T-cell (primary cell): ENCODE data around the gene C19orf85. TPM values are rescaled to one million over a fixed set of nuclear protein-coding genes. Genes with fewer than 3 reads are reported as not detected.
A peak's percentile ranks its signal among the peaks of the same experiment; 100 is the strongest.

ENCODE experiments used
- ATAC-seq, 4 experiments: fragments of 200-7000 bp in 3 of 4; fragments of 150-1000 bp in 1 of 4; cut with Tn5 transposase; replicated peaks in 1 of 4; 1 replicate in 3 of 4; 2 replicates in 1 of 4; pipeline ENCODE4 v1.10.0; 2021; ENCODE audit warnings: moderate library complexity in 3 of 4, mild to moderate bottlenecking in 2 of 4, moderate number of reproducible peaks in 1 of 4
- CTCF ChIA-PET, 2 donors: fragments of 300-600 bp; sonication (Branson Sonifier 250); formaldehyde crosslinking; loops; one replicate each; lab custom pipeline; 2022; ENCODE audit warnings: antibody characterized with exemption in 2 of 2; lab: Charles Lee
- POLR2A ChIA-PET, 2 donors: fragments of 300-600 bp; sonication (Branson Sonifier 250); formaldehyde crosslinking; loops; one replicate each; lab custom pipeline; 2022; ENCODE audit warnings: antibody characterized with exemption in 2 of 2; lab: Charles Lee
- DNase-seq, 35 experiments: peaks; one replicate each; pipeline versions ENCODE4 v3.0.0 to v3.0.0-alpha.2; 2013 to 2023
- H3K27ac ChIP-seq: one replicate; pipeline ENCODE4 v1.5.1; 2013; ENCODE audit warnings: low read length
- H3K27me3 ChIP-seq, 2 experiments: replicated peaks in 1 of 2; 1 replicate in 1 of 2; 2 replicates in 1 of 2; pipeline versions ENCODE4 v1.6.1 to v1.7.0; 2013; ENCODE audit warnings: low read length in 1 of 2, mixed read lengths in 1 of 2; ENCODE audit not compliant: control insufficient read depth in 2 of 2, insufficient read depth in 2 of 2; ENCODE audit errors: extremely low read depth in 1 of 2
- H3K36me3 ChIP-seq, 2 donors: 1 replicate in 1 of 2; 2 replicates in 1 of 2; pipeline versions ENCODE4 v1.6.1 to v1.7.0; 2013; ENCODE audit warnings: low read length in 1 of 2; ENCODE audit not compliant: control insufficient read depth in 2 of 2, insufficient read depth in 1 of 2; ENCODE audit errors: extremely low read depth in 1 of 2
- H3K4me1 ChIP-seq, 2 experiments: 1 replicate in 1 of 2; 2 replicates in 1 of 2; pipeline versions ENCODE4 v1.6.1 to v1.7.0; 2013; ENCODE audit warnings: low read length in 2 of 2, mixed read lengths in 1 of 2; ENCODE audit not compliant: insufficient read depth in 2 of 2, control insufficient read depth in 1 of 2; ENCODE audit errors: extremely low read depth in 1 of 2
- H3K4me3 ChIP-seq, 2 donors: 1 replicate in 1 of 2; 2 replicates in 1 of 2; pipeline versions ENCODE4 v1.5.1 to v1.7.0; 2013; ENCODE audit warnings: mild to moderate bottlenecking in 2 of 2, low read length in 1 of 2, moderate library complexity in 1 of 2; ENCODE audit not compliant: control insufficient read depth in 1 of 2; ENCODE audit errors: extremely low read depth in 1 of 2
- H3K9me3 ChIP-seq: 2 replicates; pipeline ENCODE4 v1.7.0; 2013
- H3K27ac Mint-ChIP-seq, 2 donors: one replicate each; pipeline ENCODE4 v1.8.0; 2020 to 2021; ENCODE audit warnings: mild to moderate bottlenecking in 2 of 2, mixed read lengths in 2 of 2
- H3K27me3 Mint-ChIP-seq, 2 donors: one replicate each; pipeline ENCODE4 v1.8.0; 2021 to 2022; ENCODE audit warnings: mixed read lengths in 2 of 2
- H3K36me3 Mint-ChIP-seq: one replicate; pipeline ENCODE4 v1.8.0; 2021; ENCODE audit warnings: mixed read lengths
- H3K4me1 Mint-ChIP-seq, 3 donors: one replicate each; pipeline ENCODE4 v1.8.0; 2020 to 2022; ENCODE audit warnings: mixed read lengths in 3 of 3, mild to moderate bottlenecking in 1 of 3
- H3K4me3 Mint-ChIP-seq, 3 donors: one replicate each; pipeline ENCODE4 v1.8.0; 2020 to 2022; ENCODE audit warnings: mild to moderate bottlenecking in 3 of 3, mixed read lengths in 3 of 3, moderate library complexity in 3 of 3
- H3K9me3 Mint-ChIP-seq, 3 donors: one replicate each; pipeline ENCODE4 v1.8.0; 2020 to 2022; ENCODE audit warnings: mixed read lengths in 3 of 3
- WGBS: methylation state at CpG from one replicate; pipeline ENCODE4 v1.1.5; 2013; ENCODE audit warnings: missing lambda C conversion rate; ENCODE audit not compliant: insufficient coverage; 5-methylcytosine and 5-hydroxymethylcytosine counted together
- total RNA-seq, 35 experiments: library from RNA in 6 of 35; stranded (reverse) in 6 of 35; fragments of 120-200 nt in 1 of 35; gene quantifications; one replicate each; pipeline versions ENCODE4 v1.2.1 to v1.2.4 and lab custom pipeline; 2013 to 2026

The C19orf85 gene
- total RNA-seq, 5 donors from 2014 or later (not counting 1 experiment from before 2014, with no cell fraction given): not detected

DNA sequence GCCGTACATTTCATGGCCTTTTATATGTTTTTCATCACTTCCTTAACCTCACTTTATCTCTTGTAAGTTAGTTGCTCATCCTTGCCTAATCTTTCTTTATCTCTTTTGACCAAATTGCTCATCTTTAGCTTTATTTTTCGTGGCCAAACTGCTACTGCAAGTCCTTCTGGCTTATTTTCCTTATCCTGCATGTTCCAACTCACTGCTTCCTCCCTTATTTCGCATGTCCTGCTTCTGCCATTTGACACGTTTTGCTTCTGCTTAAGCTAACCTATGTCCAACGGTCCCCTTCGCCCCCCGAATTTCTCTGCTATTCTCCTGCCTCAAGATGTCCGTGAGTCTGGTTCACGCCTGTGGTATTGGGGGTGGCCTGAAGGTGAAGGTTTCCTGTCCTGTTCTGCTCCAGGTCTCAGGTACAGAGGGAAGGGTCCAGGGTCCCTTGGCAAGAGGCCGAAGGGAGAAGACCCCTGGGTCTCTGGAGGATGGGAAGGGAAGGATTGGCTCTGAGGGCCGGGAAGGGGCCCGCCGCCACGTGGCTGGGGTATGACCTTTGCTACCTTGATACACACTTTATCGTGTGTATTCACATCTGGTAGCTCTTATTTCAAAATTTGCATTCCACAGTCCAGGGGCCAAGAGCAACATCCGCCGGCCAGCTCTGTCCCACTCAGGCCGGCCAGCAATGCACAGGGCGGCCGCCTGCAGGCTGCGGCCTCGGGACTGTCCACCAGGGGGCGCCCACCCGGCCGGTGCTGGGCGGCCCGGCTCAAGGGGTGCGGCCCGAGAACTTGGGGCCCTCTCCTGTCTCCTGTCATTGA is 2.9 kb upstream of the C19orf85 start:
- no peak overlapping the region for H3K4me3 Mint-ChIP-seq
- no peak overlapping the region for H3K27ac ChIP-seq

DNA sequence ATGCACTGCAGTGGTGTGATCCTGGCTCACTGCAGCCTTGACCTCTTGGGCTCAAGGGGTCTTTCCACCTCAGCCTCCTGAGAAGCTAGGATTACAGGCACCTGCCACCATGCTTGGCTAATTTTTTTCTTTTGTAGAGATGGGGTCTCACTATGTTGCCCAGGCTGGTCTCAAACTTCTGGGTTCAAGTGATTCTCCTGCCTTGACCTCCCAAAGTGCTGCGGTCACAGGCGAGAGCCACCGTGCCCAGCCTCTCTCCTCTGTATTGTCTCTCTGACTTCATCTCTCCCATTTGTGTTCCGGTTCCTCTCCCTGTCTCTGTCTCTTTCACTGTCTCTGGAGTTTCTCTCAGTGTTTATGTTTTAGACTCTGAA is 1.7 kb upstream of the C19orf85 start:
- ATAC-seq: no peak
- CTCF ChIA-PET: interaction anchor here (0.7 to 2.2 kb wide), 2 partner anchors 10 to 13 kb away, joined by 3 to 13 read pairs; partner anchors contain the start of gene ZNF628 (in 1 of the 2)
- Histone ChIP-seq H3K36me3 (no peaks in the 10 kb centered on the region), H3K27ac (no peak overlapping the region), H3K27me3 (peaks cover 0 to 8% of the 10 kb centered on the region in 2 experiments), H3K4me1 (peaks cover 0 to 14% of the 10 kb centered on the region in 2 experiments), H3K9me3 (no peaks in the 10 kb centered on the region), H3K4me3 (no peak overlapping the region)
- no peaks in the 10 kb centered on the region for H3K27me3 Mint-ChIP-seq
- no peaks in the 10 kb centered on the region for H3K9me3 Mint-ChIP-seq
- POLR2A ChIA-PET: interaction anchor here in 1 of 2 donors (0.6 kb wide), 1 partner anchor 883 kb away, joined by 14 read pairs; no protein-coding TSS in a partner anchor
- H3K4me3 Mint-ChIP-seq: no peak overlapping the region
- 96% methylated on average over 4 of the region's 4 CpGs for WGBS
- H3K36me3 Mint-ChIP-seq: no peaks in the 10 kb centered on the region
- H3K27ac Mint-ChIP-seq: no peak overlapping the region
- DNase-seq: no peak
- H3K4me1 Mint-ChIP-seq: peaks cover 11 to 18% (median 17%) of the 10 kb centered on the region in 3 donors

More for the DNA sequence above, 2.9 kb upstream of the C19orf85 start:
- H3K4me3 ChIP-seq: no peak overlapping the region
- ChIA-PET CTCF (interaction anchor here (0.5 to 2.2 kb wide), 10 partner anchors 8 to 431 kb away, joined by 3 to 21 read pairs (median 6); partner anchors contain the start of gene ZNF628 (in 2 of the 2)), POLR2A (no interaction called here)
- H3K27me3 ChIP-seq: peaks cover 0 to 9% of the 10 kb centered on the region in 2 experiments
- DNase-seq: peak in 27 of 35 experiments; percentile 20 to 78 (median 50)
- no peaks in the 10 kb centered on the region for H3K36me3 Mint-ChIP-seq
- no peaks in the 10 kb centered on the region for H3K9me3 ChIP-seq
- peak; percentile 84 to 96 (median 90) for ATAC-seq
- 26% methylated on average over 22 of the region's 29 CpGs for WGBS
- H3K27me3 Mint-ChIP-seq: no peaks in the 10 kb centered on the region
- H3K4me1 ChIP-seq: peaks cover 0 to 6% of the 10 kb centered on the region in 2 experiments
- H3K9me3 Mint-ChIP-seq: no peaks in the 10 kb centered on the region
- H3K27ac Mint-ChIP-seq: peak overlapping the region in 1 of 2 donors; percentile 23
- peaks cover 3 to 9% (median 6%) of the 10 kb centered on the region in 3 donors for H3K4me1 Mint-ChIP-seq
- H3K36me3 ChIP-seq: no peaks in the 10 kb centered on the region

DNA sequence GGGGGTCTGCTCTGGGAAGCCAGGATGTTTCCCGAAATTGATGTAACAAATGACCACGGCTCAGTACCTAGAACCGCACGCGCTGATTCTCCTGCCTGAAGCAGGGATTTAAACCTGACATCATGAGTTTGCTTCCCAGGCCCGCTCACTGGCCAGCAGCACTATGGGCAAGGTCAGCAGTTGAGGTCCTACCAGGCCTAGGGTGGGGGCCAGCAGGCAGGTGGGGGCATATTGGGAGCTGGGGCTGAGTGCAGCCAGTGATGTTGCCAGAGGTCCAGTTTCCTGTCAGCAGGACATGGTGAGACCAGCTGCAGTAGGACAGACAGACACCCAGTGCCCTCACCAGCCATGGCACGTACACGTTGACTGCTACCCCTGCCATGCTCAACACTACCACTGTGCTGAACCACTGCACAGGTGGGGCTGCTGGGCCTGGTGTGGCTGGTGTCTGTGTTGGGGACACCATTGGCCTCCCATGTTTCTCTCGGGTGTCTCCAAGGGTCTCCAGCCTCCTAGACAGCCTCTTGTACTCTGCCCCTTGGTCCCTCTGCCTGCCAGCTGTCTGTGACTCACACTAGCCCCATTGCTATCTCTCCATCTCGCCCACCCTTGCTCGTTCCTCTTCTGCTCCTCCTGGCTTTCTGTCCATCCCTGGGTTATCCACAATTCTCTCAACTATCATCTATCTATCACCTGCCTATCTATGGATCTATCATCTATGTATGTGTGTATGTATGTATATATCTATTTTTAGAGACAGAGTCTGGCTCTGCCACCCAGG is 1.1 kb upstream of the C19orf85 start:
- ChIA-PET POLR2A (no interaction called here), CTCF (interaction anchor here (0.7 to 2.2 kb wide), 2 partner anchors 11 to 12 kb away, joined by 3 to 13 read pairs; partner anchors contain the start of gene ZNF628 (in 1 of the 2))
- Histone ChIP-seq H3K36me3 (no peaks in the 10 kb centered on the region), H3K4me3 (no peak overlapping the region), H3K4me1 (peaks cover 0 to 20% of the 10 kb centered on the region in 2 experiments), H3K27ac (no peak overlapping the region), H3K9me3 (no peaks in the 10 kb centered on the region), H3K27me3 (peaks cover 0 to 8% of the 10 kb centered on the region in 2 experiments)
- no peaks in the 10 kb centered on the region for H3K9me3 Mint-ChIP-seq
- no peaks in the 10 kb centered on the region for H3K36me3 Mint-ChIP-seq
- H3K27ac Mint-ChIP-seq: no peak overlapping the region
- H3K4me3 Mint-ChIP-seq: no peak overlapping the region
- DNase-seq: no peak
- H3K27me3 Mint-ChIP-seq: no peaks in the 10 kb centered on the region
- ATAC-seq: no peak
- 87% methylated on average over 9 of the region's 11 CpGs for WGBS
- H3K4me1 Mint-ChIP-seq: peaks cover 15 to 22% (median 21%) of the 10 kb centered on the region in 3 donors

DNA sequence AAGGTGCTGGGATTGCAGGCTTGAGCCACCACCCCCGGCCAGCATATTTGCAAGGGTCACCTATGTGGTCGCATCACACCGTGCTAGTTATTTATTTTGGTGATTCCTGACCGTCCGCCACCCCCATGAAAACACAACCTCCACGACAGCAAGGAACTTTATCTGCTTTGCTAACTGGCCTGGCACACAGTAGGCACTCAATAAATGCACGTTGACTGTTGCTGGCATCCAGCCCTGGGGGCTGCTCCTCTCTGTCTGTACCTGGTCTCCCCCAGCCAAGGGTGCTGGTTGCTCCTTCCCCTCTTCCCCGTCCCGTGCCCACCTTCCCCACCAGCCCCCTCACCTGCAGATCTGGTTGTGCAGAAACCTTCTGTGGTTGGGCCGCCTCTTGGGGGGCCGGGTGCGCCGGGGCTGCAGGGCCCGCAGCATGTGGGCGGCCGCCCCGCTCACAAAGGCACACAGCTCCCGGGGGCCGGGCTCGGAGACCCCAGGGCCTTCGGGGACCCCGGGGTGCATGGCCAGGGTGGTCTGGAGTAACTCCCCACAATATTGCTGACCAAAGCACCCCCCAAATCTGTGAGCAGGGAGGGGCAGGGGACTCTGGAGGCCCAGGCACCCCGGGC is 401 bp downstream of the C19orf85 start:
- peaks cover 0 to 8% of the 10 kb centered on the region in 2 experiments for H3K27me3 ChIP-seq
- no peaks in the 10 kb centered on the region for H3K36me3 ChIP-seq
- ATAC-seq (no peak), DNase-seq (no peak)
- no peaks in the 10 kb centered on the region for H3K9me3 ChIP-seq
- WGBS: 77% methylated on average over 16 of the region's 23 CpGs
- POLR2A ChIA-PET: no interaction called here
- H3K4me3 ChIP-seq: no peak overlapping the region
- H3K36me3 Mint-ChIP-seq: no peaks in the 10 kb centered on the region
- no peak overlapping the region for H3K4me3 Mint-ChIP-seq
- H3K4me1 ChIP-seq: peaks cover 0 to 23% of the 10 kb centered on the region in 2 experiments
- H3K27ac ChIP-seq: no peak overlapping the region
- CTCF ChIA-PET: no interaction called here
- no peaks in the 10 kb centered on the region for H3K27me3 Mint-ChIP-seq
- no peak overlapping the region for H3K27ac Mint-ChIP-seq
- H3K9me3 Mint-ChIP-seq: no peaks in the 10 kb centered on the region
- H3K4me1 Mint-ChIP-seq: peaks cover 23 to 30% (median 29%) of the 10 kb centered on the region in 3 donors

DNA sequence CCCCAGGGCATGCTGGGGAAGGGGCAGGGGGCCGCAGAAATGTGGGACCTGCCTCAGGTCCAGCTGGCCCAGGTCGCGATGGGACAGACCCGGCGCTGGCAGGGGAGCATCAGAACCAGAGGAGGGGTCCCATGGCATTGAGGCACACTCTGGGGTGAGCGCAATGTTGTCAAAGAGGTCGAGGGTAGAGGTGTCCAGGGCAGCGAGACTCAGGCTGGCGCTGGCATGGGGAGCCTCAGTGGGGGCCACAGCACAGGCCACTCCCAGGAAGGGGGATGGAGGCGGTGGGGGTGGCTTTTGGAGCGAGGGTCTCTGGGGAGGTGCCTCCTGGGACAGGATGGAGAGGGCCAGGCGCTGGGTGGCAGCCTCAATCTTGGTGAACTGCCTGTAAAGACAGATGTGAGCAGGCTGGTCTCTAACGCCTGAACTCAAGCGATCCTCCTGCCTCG is 944 bp downstream of the C19orf85 start:
- Mint-ChIP-seq H3K9me3 (no peaks in the 10 kb centered on the region), H3K27me3 (no peaks in the 10 kb centered on the region), H3K4me3 (no peak overlapping the region), H3K4me1 (peaks cover 23 to 30% (median 29%) of the 10 kb centered on the region in 3 donors), H3K27ac (no peak overlapping the region), H3K36me3 (no peaks in the 10 kb centered on the region)
- Histone ChIP-seq H3K4me3 (no peak overlapping the region), H3K4me1 (peaks cover 0 to 23% of the 10 kb centered on the region in 2 experiments), H3K9me3 (no peaks in the 10 kb centered on the region), H3K36me3 (no peaks in the 10 kb centered on the region), H3K27ac (no peak overlapping the region), H3K27me3 (peaks cover 0 to 8% of the 10 kb centered on the region in 2 experiments)
- ChIA-PET CTCF (no interaction called here), POLR2A (no interaction called here)
- no peak for ATAC-seq
- no peak for DNase-seq
- WGBS: 83% methylated on average over 15 of the region's 15 CpGs
